ENCODE measurements around the gene ATP11A.

ATP11A gene

GRCh38 chr13:112752711-112753541 lies 63.1 kb downstream of the ATP11A start:
- H3K9ac ChIP-seq (ENCODE audit: low read length): no peak overlapping the region
- no peaks in the 10 kb centered on the region for H3K9me3 ChIP-seq (ENCODE audit: control insufficient read depth, low read length)
- H3K4me1 ChIP-seq (ENCODE audit: control insufficient read depth, insufficient read depth, low read length): peaks cover 5% of the 10 kb centered on the region
- no peaks in the 10 kb centered on the region for H3K36me3 ChIP-seq (ENCODE audit: control insufficient read depth, insufficient read depth, low read length, severe bottlenecking)
- no peak overlapping the region for H3K4me3 ChIP-seq (ENCODE audit: low read length)
- H3K27me3 ChIP-seq (replicated peaks; ENCODE audit: control insufficient read depth, insufficient read depth, low read length): no peaks in the 10 kb centered on the region
- DNase-seq (ENCODE audit: low read depth): no peak

- H3K4me1 ChIP-seq (ENCODE audit: control insufficient read depth, insufficient read depth, low read length): peaks cover 5% of the 10 kb centered on the region
Measured at GRCh38 chr13:112753833-112754232, 64.0 kb downstream of the ATP11A start.

GRCh38 chr13:112754281-112755025 lies 64.6 kb downstream of the ATP11A start:
- DNase-seq (ENCODE audit: low read depth): no peak
- Histone ChIP-seq H3K9me3 (ENCODE audit: control insufficient read depth, low read length) (no peaks in the 10 kb centered on the region), H3K36me3 (ENCODE audit: control insufficient read depth, insufficient read depth, low read length, severe bottlenecking) (no peaks in the 10 kb centered on the region), H3K27me3 (replicated peaks; ENCODE audit: control insufficient read depth, insufficient read depth, low read length) (no peaks in the 10 kb centered on the region), H3K4me3 (ENCODE audit: low read length) (no peak overlapping the region), H3K9ac (ENCODE audit: low read length) (no peak overlapping the region), H3K4me1 (ENCODE audit: control insufficient read depth, insufficient read depth, low read length) (peaks cover under 1% of the 10 kb centered on the region)

More at GRCh38 chr13:112753833-112754232, 64.0 kb downstream of the ATP11A start:
- DNase-seq (ENCODE audit: low read depth): no peak
- no peak overlapping the region for H3K4me3 ChIP-seq (ENCODE audit: low read length)
- no peaks in the 10 kb centered on the region for H3K9me3 ChIP-seq (ENCODE audit: control insufficient read depth, low read length)
- no peak overlapping the region for H3K9ac ChIP-seq (ENCODE audit: low read length)
- H3K27me3 ChIP-seq (replicated peaks; ENCODE audit: control insufficient read depth, insufficient read depth, low read length): no peaks in the 10 kb centered on the region
- H3K36me3 ChIP-seq (ENCODE audit: control insufficient read depth, insufficient read depth, low read length, severe bottlenecking): no peaks in the 10 kb centered on the region

- Histone ChIP-seq H3K4me3 (ENCODE audit: low read length) (no peak overlapping the region), H3K36me3 (ENCODE audit: control insufficient read depth, insufficient read depth, low read length, severe bottlenecking) (no peaks in the 10 kb centered on the region), H3K27me3 (replicated peaks; ENCODE audit: control insufficient read depth, insufficient read depth, low read length) (no peaks in the 10 kb centered on the region), H3K9ac (ENCODE audit: low read length) (no peak overlapping the region), H3K9me3 (ENCODE audit: control insufficient read depth, low read length) (no peaks in the 10 kb centered on the region), H3K4me1 (ENCODE audit: control insufficient read depth, insufficient read depth, low read length) (no peaks in the 10 kb centered on the region)
- DNase-seq (ENCODE audit: low read depth): no peak
Measured at GRCh38 chr13:112755331-112755730, 65.5 kb downstream of the ATP11A start.

- no peak overlapping the region for H3K4me3 ChIP-seq (ENCODE audit: low read length)
- peaks cover 5% of the 10 kb centered on the region for H3K4me1 ChIP-seq (ENCODE audit: control insufficient read depth, insufficient read depth, low read length)
- no peaks in the 10 kb centered on the region for H3K9me3 ChIP-seq (ENCODE audit: control insufficient read depth, low read length)
- H3K36me3 ChIP-seq (ENCODE audit: control insufficient read depth, insufficient read depth, low read length, severe bottlenecking): no peaks in the 10 kb centered on the region
- no peak overlapping the region for H3K9ac ChIP-seq (ENCODE audit: low read length)
- DNase-seq (ENCODE audit: low read depth): no peak
- H3K27me3 ChIP-seq (replicated peaks; ENCODE audit: control insufficient read depth, insufficient read depth, low read length): no peaks in the 10 kb centered on the region
Measured at GRCh38 chr13:112756081-112756480, 66.2 kb downstream of the ATP11A start.

- H3K4me1 ChIP-seq (ENCODE audit: control insufficient read depth, insufficient read depth, low read length): peaks cover 5% of the 10 kb centered on the region
- H3K4me3 ChIP-seq (ENCODE audit: low read length): no peak overlapping the region
- no peaks in the 10 kb centered on the region for H3K27me3 ChIP-seq (replicated peaks; ENCODE audit: control insufficient read depth, insufficient read depth, low read length)
- no peak overlapping the region for H3K9ac ChIP-seq (ENCODE audit: low read length)
- no peaks in the 10 kb centered on the region for H3K36me3 ChIP-seq (ENCODE audit: control insufficient read depth, insufficient read depth, low read length, severe bottlenecking)
- DNase-seq (ENCODE audit: low read depth): no peak
- H3K9me3 ChIP-seq (ENCODE audit: control insufficient read depth, low read length): no peaks in the 10 kb centered on the region
Measured at GRCh38 chr13:112756511-112756966, 66.7 kb downstream of the ATP11A start.

- Histone ChIP-seq H3K9ac (ENCODE audit: low read length) (no peak overlapping the region), H3K27me3 (replicated peaks; ENCODE audit: control insufficient read depth, insufficient read depth, low read length) (no peaks in the 10 kb centered on the region), H3K9me3 (ENCODE audit: control insufficient read depth, low read length) (no peaks in the 10 kb centered on the region), H3K4me3 (ENCODE audit: low read length) (no peak overlapping the region), H3K36me3 (ENCODE audit: control insufficient read depth, insufficient read depth, low read length, severe bottlenecking) (no peaks in the 10 kb centered on the region), H3K4me1 (ENCODE audit: control insufficient read depth, insufficient read depth, low read length) (peaks cover 11% of the 10 kb centered on the region)
- DNase-seq (ENCODE audit: low read depth): no peak
Measured at GRCh38 chr13:112756967-112757758, 67.3 kb downstream of the ATP11A start.

GRCh38 chr13:112757759-112758086 lies 67.9 kb downstream of the ATP11A start:
- Histone ChIP-seq H3K27me3 (replicated peaks; ENCODE audit: control insufficient read depth, insufficient read depth, low read length) (no peaks in the 10 kb centered on the region), H3K9ac (ENCODE audit: low read length) (no peak overlapping the region), H3K4me1 (ENCODE audit: control insufficient read depth, insufficient read depth, low read length) (peaks cover 17% of the 10 kb centered on the region), H3K4me3 (ENCODE audit: low read length) (no peak overlapping the region), H3K36me3 (ENCODE audit: control insufficient read depth, insufficient read depth, low read length, severe bottlenecking) (no peaks in the 10 kb centered on the region), H3K9me3 (ENCODE audit: control insufficient read depth, low read length) (no peaks in the 10 kb centered on the region)
- no peak for DNase-seq (ENCODE audit: low read depth)

- Histone ChIP-seq H3K27me3 (replicated peaks; ENCODE audit: control insufficient read depth, insufficient read depth, low read length) (no peaks in the 10 kb centered on the region), H3K9ac (ENCODE audit: low read length) (no peak overlapping the region), H3K36me3 (ENCODE audit: control insufficient read depth, insufficient read depth, low read length, severe bottlenecking) (no peaks in the 10 kb centered on the region), H3K9me3 (ENCODE audit: control insufficient read depth, low read length) (no peaks in the 10 kb centered on the region), H3K4me1 (ENCODE audit: control insufficient read depth, insufficient read depth, low read length) (peaks cover 19% of the 10 kb centered on the region), H3K4me3 (ENCODE audit: low read length) (no peak overlapping the region)
- no peak for DNase-seq (ENCODE audit: low read depth)
Measured at GRCh38 chr13:112759053-112759452, 69.2 kb downstream of the ATP11A start.

- H3K9me3 ChIP-seq (ENCODE audit: control insufficient read depth, low read length): no peaks in the 10 kb centered on the region
- H3K4me1 ChIP-seq (ENCODE audit: control insufficient read depth, insufficient read depth, low read length): peaks cover 19% of the 10 kb centered on the region
- H3K27me3 ChIP-seq (replicated peaks; ENCODE audit: control insufficient read depth, insufficient read depth, low read length): no peaks in the 10 kb centered on the region
- H3K9ac ChIP-seq (ENCODE audit: low read length): no peak overlapping the region
- no peak overlapping the region for H3K4me3 ChIP-seq (ENCODE audit: low read length)
- DNase-seq (ENCODE audit: low read depth): no peak
- no peaks in the 10 kb centered on the region for H3K36me3 ChIP-seq (ENCODE audit: control insufficient read depth, insufficient read depth, low read length, severe bottlenecking)
Measured at GRCh38 chr13:112759827-112760226, 70.0 kb downstream of the ATP11A start.

- Histone ChIP-seq H3K36me3 (ENCODE audit: control insufficient read depth, insufficient read depth, low read length, severe bottlenecking) (no peaks in the 10 kb centered on the region), H3K4me3 (ENCODE audit: low read length) (peak overlapping the region; percentile 50), H3K9me3 (ENCODE audit: control insufficient read depth, low read length) (no peaks in the 10 kb centered on the region), H3K4me1 (ENCODE audit: control insufficient read depth, insufficient read depth, low read length) (peaks cover 19% of the 10 kb centered on the region), H3K27me3 (replicated peaks; ENCODE audit: control insufficient read depth, insufficient read depth, low read length) (no peaks in the 10 kb centered on the region), H3K9ac (ENCODE audit: low read length) (no peak overlapping the region)
- DNase-seq (ENCODE audit: low read depth): peak; percentile 57
Measured at GRCh38 chr13:112760435-112760834, 70.6 kb downstream of the ATP11A start.
